HG03342 (cell line): ENCODE results near the gene EIF5AL1.
"Not testable (repeated sequence)": the region's sequence is repeated elsewhere in the genome, so short reads cannot be mapped to it uniquely, and the experiment has no call there.

Source experiments
- ATAC-seq: cut with Tn5 transposase; IDR thresholded peaks from one replicate; pipeline ENCODE4 v1.9.1; 2021; ENCODE audit warnings: mild to moderate bottlenecking, moderate library complexity; ENCODE audit not compliant: unreplicated experiment

EIF5AL1 gene

DNA sequence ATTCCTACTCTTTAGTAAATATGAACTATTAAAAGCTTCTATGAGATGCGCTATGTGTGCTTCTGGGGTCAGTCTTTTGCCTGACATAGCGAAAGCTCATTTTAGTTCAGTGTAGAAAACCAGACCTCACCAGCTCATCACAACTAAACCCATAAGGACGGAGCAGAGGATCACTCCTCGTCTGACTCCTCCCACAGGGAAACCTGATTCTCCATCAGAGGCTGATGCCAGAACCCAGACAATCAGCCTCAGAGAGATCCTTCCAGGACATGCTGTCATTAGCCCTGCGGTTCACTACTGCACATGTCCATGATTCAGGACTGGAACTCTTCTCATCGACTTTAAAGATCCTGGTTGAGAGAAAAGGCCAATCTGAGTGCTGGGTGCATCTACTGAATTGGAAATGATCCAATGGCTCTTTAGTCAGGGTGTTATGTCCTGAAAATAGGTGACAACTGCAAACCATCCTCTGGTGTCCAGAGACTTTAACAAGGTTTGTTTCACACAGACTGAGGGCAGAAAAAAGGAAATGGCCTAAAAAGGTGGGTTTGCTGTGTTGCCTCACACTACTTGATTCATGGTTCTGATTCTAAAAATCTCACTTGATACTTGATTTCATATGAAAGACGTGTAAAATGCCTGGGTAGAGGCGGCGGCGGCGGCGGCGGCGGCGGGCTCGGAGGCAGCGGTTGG is at the start of gene EIF5AL1:
Gene EIF5AL1 (plus strand): TSS at position 643 of the 693 bp plus-strand sequence. CDS start 117 bp downstream, outside the sequence.
- ATAC-seq = not testable (repeated sequence)

DNA sequence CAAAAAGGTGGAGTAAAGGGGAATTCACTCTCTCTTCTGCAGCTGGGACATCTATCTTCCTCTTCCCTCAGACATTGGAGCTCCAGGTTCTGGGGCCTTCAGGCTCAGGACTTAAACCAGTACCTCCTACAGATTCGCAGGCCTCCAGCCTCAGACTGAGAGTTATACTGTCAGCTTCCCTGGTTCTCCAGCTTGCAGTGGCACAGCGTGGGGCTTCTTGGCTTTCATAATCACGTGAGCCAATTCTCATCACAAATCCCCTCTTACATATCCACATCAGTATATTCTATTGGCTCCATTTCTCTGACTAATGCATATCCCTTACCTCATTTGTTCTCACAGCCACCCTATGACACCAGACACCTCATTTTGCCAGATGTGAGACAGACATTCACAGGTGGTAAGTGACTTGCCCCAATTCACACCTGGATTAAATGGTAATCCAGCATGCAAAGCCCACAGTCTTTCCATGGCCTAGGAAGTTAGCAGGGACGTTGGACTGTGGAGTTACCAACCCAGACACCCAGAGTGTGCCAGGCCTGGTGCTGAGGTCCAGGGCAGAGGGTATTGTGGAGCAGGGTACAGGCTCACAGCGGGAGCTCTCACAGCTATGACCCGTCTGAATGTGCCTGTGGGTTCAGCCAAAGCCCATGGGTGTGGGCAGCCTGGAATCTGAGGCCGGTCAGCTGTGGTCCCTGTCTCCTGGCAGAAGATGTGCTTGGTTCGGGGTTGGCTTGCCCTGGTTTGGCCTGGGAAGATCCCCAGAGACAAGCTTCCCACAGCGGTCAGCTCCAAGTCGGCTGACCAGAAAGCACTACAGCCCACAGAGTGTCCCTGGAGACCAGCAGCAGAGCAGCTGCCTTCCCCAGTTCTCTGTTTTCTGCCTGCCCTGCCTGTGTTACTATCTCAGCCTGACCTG is 48.5 kb upstream of the EIF5AL1 start:
- no peak for ATAC-seq

DNA sequence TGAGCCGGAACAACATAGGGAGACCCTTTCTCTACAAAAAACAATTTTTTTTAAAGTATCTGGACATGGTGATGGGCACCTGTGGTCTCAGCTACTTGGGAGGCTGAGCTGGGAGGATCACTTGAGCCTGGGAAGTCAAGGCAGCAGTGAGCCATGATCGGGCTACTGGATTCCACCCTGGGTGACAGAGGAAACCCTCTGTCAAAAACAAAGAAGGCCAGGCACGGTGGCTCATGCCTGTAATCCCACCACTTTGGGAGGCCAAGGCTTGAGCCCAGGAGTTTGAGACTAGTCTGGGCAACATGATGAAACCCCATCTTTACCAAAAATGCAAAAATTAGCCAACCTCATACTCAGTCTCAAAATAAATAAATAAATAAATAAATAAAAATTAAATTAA is 47.0 kb upstream of the EIF5AL1 start:
- ATAC-seq = no peak

DNA sequence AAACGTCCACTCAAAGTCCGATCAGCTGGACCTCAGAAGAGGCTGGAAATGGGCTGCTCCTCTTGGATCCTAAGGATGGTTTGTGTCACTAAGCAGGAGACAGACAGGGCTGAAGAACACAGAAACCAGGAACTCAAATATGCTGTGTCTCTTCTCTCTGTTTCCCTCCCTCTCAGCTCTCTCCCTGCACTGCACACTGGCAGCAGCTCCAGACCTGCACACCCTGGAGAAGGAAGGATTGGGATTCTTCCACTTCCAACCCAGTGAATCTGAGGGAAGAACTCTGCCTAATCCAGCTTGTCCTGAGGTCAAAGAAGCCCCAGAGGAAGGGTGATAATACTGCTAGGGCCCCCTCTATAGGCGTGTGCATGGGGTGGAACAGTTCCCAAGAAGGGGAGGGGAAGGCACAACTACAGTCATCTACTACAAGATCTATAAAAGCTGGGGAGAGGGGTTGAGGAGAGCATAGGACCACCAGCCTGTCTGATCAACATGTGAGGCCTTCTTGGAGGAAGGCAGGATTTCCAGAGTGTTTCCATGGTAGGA is 44.2 kb upstream of the EIF5AL1 start:
- no peak for ATAC-seq

DNA sequence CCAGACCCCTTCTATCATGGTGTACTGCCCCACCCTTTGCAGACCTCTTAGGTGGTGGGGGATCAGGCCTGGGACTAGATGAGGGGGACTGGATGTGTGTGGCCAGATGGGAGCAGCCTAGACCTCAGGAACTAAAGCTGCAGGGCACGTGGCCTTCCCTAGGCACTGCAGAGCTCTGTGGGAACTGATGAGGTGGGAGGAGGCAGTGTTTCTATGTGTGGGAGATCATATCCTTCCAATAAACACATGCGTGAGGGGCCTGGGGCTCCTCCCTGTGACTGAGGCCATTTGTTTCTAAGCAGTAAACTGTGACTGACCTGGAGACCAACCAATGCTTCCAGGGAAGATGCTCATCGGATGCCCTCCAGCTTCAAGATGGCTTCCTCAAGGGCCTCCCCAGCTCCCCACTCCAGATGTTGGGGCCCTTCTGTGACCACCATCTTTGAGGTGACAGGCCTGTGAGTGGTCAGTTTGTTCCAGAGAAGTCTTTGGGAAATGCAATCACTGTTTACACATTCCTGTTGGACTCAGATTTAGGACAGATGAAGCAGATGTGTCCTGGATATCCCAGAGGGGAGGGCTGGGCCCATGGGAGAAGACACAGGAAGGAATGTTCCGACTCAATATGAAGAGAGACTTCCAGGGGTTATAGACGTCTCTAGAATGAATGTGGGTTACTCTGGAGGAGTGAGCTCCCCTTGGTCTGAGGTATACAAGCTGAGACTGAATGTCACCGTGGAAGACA is 43.3 kb upstream of the EIF5AL1 start:
- no peak for ATAC-seq

GRCh38 chr10:79470096-79470495 is 42.2 kb upstream of the EIF5AL1 start:
- ATAC-seq = no peak

DNA sequence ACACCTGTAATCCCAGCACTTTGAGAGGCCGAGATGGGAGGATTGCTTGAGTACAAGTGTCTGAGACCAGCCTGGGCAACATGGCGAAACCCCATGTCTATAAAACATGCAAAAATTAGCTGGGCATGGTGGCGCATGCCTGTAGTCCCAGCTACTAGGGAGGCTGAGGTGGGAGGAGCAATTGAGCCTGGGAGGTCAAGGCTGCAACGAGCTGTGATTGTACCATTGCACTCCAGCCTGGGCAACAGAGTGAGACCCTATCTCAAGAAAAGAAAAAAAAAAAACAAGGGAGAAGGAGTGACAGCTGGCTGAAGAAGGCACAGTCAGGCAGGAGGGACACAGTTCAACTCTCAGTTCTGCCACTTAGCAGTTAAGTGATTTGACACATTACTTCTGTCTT is 40.6 kb upstream of the EIF5AL1 start:
- ATAC-seq = no peak

DNA sequence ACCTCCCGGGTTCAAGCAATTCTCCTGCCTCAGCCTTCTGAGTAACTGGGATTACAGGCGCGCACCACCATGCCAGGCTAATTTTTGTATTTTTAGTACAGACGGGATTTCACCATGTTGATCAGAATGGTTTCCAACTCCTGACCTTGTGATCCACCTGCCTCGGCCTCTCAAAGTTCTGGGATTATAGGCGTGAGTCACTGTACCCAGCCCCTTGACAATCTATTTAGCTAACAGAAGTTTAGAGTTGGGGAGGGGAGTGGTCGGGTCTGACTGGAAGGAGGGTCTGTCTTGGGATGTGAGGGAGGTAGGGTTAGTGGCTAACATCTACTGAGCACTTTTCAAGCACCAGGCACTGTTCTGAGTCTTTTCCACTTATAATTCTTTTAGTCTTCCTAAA is 39.9 kb upstream of the EIF5AL1 start:
- no peak for ATAC-seq

- ATAC-seq = no peak
Measured at GRCh38 chr10:79472951-79473350, 39.4 kb upstream of the EIF5AL1 start.

- ATAC-seq = no peak
Measured at GRCh38 chr10:79473496-79474095, 38.7 kb upstream of the EIF5AL1 start.

DNA sequence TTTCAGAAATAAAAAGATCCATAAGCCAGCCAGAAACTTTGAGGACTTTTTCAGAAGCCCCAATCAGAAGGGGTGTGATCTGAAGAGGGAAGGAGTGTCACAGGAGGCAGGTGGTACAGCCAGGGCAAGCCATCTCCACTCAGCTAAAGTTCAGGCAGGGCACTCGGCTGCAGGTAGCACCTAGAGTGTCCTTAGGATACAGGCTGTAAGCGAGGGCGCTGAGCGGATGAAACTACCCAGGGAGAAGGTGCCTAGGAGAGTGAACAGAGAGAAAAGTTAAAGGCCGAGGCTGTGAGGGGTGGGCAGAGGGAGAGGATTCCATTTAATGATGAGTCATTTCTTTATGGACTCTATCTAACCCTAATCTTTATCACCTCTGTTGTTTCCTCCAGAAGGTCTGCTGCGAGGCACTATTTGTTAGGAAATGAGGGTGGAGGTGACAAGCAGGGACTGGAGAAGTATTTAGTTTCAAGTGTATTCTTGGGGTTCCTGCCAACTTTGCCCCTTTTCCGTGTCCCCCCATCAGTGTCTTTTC is 37.1 kb upstream of the EIF5AL1 start:
- ATAC-seq = no peak

DNA sequence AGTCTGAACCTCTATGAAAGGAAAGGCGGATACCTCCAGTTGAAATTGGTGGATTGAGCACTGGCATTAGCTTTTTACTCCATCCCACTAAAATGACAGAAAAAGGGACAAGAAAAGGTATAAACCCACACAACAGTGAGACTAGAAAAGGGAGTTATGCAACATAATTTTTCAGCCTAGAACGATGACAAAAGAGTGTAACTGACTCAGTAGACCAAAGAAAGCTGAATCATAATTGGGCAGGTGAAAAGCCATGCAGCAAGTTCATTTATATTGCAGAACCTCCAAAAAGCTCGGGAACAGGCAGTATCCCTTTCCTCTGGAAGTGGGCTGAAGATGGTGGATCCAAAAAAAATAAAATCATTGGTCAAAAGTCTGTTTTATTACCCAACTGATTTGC is 36.5 kb upstream of the EIF5AL1 start:
- ATAC-seq = no peak

DNA sequence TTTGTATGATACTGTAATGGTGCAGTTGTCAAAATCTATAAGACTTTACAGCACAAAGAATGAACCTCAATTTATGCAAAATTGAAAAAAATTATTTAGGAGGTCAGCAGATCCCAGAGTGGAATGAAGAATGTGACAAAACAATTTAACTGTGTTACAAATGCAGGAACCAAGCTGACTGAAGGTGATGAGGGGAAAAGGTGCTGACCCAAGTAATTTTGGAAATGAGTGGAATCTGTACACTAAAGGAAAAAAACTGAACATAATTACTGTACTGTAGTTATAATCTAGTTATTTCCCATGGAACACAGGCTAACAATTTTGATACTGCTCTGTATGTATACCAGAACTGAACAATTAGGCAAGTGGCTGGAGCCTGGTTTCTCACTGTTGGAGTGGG is 35.7 kb upstream of the EIF5AL1 start:
- ATAC-seq = no peak

DNA sequence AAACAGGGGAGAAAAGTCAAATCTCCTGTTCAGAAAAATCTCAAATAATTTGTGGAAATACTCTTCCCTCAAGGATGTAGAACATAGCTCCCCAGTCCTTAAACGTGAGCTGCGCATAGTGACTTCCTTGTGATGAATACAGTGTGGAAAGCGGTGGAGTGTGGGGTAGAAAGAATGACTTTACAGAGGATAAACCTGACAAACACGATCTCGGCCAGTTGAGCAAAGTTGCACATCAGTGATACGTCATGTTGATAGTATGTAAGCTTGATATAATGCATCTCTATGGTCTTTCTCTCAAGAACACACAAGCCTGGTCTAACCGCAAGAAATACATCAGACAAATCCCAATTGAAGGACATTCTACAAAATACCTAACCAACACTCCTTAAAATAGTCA is 34.9 kb upstream of the EIF5AL1 start:
- ATAC-seq = no peak

DNA sequence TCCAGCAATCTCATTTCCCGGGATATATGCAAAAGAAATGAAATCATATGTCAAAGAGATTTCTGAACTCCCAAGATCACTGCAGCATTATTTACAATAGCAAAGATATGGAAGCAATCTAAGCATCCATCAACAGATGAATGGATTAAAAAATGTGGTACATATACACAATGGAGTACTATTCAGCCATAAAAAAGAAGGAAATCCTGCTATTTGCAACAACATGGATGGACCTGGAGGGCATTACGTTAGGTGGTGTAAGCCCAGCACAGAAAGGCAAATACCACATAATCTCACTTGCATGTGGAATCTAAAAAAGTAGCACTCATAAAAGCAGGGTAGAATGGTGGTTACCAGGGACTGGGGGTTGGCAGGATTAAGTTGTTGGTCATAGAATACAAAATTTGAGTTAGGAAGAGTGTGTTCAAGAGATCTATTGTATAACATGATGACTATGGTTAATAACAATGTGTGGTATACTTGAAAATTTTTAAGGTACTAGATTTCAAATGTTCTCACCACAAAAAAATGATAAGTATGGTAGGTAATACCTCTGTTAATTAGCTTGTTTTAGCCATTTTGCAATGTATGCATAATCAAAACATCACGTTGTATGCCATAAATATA is 32.9 kb upstream of the EIF5AL1 start:
- ATAC-seq = no peak

- no peak for ATAC-seq
Measured at GRCh38 chr10:79482304-79482703, 30.0 kb upstream of the EIF5AL1 start.

- no peak for ATAC-seq
Measured at GRCh38 chr10:79482741-79483140, 29.6 kb upstream of the EIF5AL1 start.

GRCh38 chr10:79483299-79483698 is 29.0 kb upstream of the EIF5AL1 start:
- ATAC-seq = no peak

- ATAC-seq = no peak
Measured at GRCh38 chr10:79483948-79484347, 28.4 kb upstream of the EIF5AL1 start.

DNA sequence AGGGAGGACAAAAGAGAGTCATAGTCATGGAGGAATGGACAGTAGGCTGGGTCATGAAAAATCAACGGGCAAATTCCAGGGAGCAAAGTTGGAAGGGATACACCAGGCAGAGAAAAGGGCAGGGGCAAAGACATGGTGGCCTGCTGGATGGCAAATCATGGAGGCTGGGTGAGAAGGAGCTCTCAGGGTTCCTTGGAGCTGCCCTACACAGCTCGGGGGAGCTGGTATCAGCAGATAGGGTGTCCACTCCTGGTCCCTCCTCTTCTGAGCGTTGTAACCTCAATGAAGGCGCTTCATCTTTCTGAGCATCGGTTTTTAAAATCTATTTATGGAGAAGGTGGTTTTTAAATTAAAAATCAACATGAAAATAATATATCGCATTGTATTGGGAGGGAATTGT is 27.9 kb upstream of the EIF5AL1 start:
- ATAC-seq = no peak
